Stimulated activated CD4-positive, alpha-beta T cell treated with anti-CD3 and anti-CD28 coated beads, Interleukin-1b, Interleukin-23, amount 100 ng/mL, for 24 hours (primary cell): ENCODE data around the gene EDEM2.
"Not testable (repeated sequence)": the region's sequence is repeated elsewhere in the genome, so short reads cannot be mapped to it uniquely, and the experiment has no call there.

Experiments used
- DNase-seq, 4 experiments: peaks; one replicate each; pipeline ENCODE4 v3.0.0-alpha.2; 2020; ENCODE audit warnings: low read depth in 4 of 4, low spot score in 1 of 4

EDEM2 gene

DNA sequence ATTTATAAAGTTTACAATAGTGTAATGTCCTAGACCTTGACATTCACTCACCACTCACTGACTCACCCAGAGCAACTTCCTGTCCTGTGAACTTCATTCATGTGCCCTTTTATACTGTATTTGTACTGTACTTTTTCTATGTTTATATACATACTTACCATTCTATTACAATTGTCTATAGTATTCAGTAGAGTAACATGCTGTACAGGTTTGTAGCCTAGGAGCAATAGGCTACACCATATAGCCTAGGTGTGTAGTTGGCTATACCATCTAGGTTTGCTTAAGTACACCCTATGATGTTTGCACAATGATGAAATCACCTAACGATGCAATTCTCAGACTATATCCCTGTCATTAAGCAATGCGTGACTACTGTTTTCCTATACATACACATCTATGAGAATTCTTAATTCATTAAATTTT is 17.5 kb downstream of the EDEM2 start:
- DNase-seq: no peak

DNA sequence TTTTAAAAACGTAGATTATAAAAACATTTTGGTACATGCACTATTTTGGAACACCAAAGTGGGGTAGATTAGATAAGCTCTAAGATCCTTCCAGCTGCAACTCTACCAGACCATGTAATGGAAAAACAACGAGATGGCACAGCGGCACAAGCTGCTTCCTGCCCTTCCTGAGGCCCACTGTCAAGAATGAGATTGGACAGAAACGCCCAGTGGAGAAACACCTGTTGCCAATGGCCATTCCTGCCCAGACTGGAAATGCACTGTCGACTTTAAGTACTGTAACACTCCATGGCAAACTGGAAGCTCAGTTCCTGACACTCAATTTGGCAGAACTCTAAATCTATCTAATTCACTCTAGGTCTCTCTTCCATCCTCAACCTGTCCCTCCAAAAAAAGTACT is 21.4 kb downstream of the EDEM2 start:
- DNase-seq: no peak

DNA sequence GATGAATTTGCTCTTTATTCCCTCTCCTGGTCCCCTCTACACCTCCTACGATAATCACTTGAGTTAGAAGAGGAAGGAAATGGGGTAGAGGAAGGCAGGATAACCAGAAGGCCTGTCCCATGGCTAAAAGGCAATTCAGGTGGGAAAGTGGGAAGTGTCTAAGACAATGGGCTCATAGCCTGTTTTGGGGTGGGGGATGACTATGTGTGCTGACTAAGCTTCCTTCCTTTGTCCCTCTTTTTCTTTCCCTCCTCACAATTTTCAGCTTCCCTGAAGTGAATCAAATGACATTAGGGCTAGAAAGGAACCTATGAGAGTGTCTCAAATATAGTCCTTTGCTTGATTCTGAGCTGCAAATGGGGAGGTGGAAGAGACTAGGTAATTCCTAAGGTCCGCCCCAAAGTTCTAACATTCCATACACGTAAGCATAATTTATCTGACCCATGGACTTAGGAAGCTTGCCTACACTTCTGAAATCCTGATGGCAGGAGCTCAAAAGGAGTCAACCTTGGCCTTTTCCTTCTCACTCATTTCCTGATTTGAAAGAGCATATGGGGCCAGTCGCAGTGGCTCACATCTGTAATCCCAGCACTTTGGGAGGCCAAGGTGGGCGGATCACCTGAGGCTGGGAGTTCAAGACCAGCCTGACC is 24.3 kb downstream of the EDEM2 start:
- no peak for DNase-seq

DNA sequence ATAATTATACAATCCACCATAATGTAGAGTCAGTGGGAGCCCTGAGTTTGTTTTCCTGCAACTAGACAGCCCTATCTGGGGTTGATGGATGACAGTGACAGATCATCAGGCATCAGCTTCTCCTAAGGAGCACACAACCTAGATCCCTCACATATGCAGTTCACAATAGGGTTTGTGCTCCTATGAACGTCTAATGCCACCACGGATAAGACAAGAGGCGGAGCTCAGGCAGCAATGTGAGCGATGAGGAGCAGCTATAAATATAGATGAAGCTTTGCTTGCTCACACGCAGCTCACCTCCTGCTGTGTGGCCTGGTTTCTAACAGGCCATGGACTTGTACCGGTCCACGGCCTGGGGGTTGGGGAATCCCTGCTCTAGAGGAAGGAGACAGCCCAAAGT is 25.9 kb downstream of the EDEM2 start:
- no peak for DNase-seq

DNA sequence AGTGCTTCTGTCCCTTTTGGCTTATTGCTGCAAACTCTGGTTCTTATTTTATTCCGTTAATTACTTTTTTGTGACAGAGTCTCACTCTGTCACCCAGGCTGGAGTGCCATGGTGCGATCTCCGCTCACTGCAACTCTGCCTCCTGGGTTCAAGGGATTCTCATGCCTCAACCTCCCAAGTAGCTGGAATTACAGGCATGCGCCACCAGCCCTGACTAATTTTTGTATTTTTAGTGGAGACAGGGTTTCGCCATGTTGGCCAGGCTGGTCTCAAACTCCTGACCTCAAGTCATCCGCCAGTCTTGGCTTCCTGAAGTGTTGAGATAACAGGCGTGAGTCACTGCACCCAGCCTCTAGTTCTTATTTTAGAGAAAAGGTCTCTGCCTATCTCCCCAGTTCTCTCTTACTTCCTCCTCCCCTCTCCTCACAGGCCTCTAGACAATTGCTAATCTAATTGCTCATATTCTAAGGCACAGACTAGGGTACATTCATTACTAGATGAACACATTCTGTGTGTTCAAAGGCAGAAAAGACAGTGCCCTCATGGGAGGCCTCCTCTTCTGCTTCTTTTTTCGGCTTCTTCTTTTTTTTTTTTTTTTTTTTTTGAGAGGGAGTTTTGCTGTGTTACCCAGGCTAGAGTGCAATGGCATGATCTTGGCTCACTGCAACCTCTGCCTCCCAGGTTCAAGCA is 27.0 kb downstream of the EDEM2 start:
- DNase-seq: no peak

DNA sequence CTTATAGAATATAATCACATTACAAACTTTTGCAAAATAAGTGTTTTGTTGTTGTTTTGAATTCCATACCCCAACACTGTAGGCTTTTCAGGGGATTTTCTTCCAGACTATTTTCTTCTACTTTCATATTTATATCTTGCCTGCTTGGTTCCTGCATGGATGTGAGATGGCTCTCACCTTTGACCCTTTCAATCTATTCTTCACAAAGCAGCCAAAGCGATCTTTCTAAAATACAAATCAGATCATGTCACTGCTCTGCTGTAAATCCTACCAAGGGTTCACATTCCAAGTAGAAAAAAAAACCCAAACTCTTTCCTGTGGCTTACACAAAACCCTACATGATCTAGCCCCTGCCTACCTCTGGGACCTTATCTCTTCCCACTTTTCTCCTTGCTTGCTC is 29.5 kb downstream of the EDEM2 start:
- no peak for DNase-seq

DNA sequence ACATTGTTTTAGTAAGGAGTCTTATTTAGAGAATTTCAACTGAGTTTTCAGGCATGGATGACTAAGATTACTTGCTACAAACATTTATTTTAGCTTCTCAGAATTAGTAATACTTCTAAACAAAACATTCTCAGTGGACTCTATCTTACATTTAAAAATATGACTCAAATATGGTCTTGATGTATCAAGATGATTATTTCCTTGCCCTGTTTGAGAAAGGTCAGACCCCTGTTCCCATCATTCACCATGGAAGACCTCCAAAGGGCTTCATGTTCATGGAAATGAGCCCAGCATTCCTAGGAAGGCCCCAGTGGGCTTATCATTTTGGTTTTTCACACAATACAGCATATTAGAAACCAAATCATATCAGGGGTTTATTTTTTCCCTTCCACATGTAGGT is 29.9 kb downstream of the EDEM2 start:
- DNase-seq: no peak

DNA sequence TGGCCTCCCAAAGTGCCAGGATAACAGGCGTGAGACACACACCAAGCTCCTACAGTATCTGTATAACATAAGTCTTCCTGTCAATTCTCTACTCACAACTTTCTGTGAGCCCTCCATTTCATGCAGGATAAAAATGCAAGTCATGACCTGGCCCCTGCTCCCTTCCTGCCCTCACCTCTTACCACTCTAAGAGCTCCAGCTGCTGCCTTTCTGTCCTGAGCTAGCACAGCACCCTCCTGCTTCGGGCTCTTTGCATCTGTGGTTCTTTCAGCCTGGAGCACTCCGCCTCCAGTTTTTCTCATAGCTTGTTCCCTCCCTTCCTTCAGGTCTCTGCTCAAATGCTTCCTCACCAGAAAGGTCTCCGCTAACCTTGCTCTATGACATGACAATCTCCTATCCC is 30.9 kb downstream of the EDEM2 start:
- DNase-seq: no peak

DNA sequence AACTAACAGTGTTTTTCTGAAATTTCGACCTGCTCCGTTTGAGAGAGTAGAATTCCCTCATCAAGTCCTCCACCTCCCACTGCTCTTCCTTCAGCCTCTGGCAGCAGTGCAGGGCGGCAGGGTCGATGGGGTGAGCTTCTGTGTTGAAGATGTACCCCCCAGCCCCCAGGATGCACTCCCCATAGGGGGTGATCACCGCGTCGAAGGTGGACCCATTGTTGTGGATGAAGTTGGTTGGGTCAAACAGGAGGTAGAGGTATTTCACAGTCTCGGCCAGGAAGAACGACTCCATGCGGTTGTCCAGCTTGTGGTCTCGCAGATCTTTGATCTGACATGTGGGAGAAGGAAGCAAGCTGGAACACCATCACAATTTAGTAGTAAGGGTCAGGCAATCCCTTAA is 31.5 kb downstream of the EDEM2 start:
- no peak for DNase-seq

DNA sequence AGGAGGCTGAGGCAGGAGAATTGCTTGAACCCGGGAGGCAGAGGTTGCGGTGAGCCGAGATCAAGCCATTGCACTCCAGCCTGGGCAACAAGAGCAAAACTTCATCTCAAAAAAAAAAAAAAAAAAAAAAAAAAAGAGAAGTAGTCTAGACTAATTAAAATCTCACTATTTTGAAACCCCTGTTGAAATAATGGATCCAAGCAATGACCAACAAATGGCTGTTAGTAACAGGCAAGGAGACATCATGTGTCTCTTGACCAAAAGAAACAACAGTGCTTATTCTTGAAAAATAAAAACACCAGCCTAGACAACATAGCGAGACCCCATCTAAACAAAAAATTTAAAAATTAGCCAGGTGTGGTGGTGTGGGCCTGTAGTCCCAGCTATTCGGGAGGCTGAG is 34.9 kb downstream of the EDEM2 start:
- DNase-seq: not testable (repeated sequence)

DNA sequence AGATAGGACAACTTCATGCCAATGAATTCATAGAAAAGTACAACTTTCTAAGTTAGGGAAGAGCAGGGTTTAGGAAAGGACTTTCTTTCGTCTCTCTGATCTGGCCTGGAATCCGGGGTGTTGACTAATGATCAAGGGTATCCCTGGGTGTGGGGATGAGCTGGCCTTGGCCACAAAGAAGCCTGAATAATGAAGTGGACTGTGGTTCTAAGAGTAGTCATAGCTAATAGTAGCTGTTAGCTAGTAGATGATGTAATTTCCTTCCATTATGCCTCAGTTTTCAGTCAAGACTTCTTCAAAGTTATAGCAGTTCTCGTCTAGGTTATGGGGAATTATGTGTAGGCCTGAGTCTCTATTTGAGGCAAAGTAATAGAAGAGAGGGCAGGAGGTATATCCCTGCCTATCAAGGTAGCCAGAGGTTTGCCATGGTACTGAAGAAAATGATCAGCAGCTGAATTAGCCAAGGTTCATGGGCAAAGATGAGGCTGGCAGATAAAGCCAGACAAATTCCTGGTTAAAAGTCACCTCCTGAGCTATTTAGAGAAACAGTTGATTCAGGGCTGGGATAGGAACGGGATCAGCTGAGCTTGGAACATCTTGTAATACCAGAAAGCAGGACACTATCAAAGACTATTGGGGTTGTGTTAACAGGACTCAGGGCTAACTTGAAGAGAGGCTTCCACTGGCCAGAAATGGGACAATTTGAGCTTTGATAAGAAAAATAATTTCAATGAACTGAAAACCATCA is 35.8 kb downstream of the EDEM2 start:
- no peak for DNase-seq

DNA sequence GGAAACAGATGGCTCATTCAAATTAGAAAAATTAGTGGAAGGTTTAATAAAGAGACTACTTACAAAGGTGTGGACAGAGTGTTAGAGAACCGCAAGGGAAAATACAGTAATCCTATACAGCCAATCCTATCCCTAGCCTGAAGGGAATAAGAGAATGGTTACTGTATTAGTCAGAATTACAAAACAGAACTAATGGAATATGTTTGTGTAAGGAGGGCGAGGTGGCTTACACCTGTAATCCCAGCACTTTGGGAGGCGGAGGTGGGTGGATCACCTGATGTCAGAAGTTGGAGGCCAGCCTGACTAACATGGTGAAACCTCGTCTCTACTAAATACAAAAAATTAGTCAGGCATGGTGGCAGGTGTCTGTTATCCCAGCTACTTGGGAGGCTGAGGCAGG is 38.2 kb downstream of the EDEM2 start:
- DNase-seq: no peak

DNA sequence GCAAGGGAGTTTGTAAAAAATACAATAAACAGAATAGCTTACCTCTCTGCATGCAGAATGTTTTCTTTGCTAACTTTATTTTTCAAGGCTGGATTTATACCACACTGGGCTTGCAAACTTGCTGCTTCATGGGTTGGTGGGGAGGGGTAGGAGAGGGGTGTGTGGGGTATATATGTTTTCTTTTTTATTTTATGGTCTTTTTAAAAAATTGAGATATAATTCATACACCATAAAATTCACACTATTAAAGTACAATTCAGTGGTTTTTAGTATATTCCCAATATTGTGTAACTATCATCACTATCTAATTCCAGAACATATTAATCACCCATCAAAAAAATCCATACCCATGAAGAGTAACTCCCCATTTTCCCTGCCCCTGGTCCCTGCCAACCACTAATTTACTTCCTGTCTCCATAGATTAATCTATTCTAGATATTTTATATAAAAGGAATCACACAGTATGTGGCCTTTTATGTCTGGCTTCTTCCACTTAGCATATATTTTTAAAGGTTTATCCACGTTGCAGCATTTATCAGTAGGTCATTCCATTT is 40.2 kb downstream of the EDEM2 start:
- DNase-seq: no peak

DNA sequence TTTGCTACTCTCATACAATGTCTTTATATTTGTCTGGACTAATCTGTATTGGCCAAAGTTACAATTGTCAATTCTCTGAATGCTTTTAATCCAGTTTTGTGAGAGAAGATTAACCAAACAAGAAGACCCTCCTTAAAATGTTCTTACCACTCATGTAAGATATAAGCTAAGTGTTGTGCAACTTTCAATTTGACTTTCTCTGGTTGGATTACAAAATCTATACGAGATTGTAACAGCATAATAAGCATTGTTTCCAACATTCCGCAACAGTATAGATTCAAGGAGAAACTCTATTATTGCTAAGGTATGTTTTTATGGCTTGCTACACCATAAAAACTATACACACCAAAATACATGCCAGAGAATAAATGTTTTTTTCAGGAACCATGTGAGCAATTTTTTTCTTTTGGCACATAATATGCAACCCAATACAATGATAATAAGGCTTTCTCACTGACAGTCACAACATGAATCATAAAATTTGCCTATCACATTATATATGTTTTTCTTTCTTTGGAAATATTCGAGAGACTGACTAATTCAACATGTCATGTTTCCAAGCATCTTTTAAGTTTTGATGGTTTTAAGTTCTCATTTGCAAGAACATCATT is 42.3 kb downstream of the EDEM2 start:
- no peak for DNase-seq

DNA sequence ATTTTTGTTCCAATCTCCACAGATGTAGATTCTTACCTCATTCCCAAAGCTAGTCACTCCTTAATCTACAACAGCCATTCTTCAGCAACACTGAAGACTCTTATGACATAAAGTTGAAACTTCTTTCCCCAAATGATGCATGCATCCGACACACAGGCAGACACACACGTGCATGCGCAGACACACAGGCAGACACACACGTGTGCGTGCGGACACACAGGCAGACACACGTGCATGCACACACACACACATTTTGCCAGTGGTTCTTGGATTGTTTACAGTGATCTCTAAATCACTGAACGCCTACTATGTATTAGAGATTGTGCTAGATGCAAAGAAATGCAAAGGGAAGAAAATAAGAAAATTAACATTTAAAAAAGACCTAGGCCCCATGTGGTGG is 45.5 kb downstream of the EDEM2 start:
- no peak for DNase-seq

DNA sequence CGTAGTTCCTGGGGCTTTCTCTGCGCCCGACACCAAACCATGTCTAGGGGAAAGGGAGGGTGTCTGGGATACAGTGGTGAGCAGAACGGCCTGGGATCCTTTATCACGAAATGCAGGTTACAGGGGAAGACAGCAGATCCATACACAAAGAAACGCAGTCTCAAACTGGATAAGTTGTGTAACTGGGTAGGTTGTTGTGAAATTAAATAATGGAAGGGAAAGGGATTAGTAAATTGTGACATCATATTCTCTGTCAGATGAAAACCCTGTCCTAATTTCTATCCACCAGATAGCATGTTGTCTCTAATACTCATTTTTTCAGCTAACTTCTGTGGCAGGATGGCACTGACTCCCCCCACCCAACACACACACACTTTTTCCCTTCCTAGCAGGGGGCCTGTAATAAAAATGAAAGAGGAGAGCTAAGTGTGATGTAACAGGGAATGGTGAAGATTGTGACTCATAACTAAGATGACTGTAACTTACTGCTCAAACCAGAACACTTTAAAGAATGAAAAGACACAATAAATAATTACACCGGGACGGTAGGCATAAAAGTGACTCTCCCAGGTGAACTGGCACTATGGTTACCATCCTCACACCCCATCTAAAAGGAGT is 53.8 kb downstream of the EDEM2 start:
- peak in 1 of 4 experiments; percentile 47 for DNase-seq

DNA sequence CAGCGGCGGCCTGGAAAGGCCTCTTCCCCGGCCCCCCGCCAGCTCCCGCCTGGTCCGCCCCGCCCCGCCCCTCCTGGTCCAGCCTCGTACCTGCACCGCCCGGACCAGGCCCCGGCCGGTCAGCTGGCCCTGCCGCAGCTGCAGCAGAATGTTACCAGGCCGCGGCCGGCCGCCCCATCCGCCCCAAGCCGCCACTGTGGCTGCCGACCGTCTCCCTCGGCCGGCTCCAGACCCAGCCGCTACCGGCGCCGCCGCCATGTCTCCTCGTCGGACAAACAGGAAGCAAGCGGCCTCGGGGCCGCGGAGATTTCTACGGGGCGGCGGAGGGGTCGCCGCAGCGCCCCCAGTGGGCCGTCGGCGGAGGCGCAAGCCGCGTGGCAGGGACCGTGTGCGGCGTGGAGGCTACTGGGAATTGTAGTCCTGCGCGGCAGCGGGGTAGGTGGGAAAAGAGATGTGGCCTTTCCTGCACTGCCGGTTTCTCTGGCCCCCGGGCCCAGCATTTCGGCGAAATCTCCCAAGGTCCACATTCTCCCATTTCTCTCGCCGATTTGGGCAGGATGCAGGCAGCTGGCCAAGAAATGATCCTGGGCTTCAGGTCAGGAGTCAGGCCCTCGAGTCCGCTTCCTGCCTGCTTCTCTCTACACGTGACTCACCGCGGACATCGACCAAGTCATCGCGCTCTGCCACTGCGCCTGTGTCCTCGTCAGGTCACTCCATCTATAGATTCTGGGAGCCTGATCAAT is 54.4 kb downstream of the EDEM2 start, which contains the start of gene TRPC4AP:
TRPC4AP (minus strand) TSS at position 284 of the 743 bp plus-strand sequence; CDS start at position 258, 26 bp downstream.
- peak; percentile 65 to 79 (median 77) for DNase-seq

DNA sequence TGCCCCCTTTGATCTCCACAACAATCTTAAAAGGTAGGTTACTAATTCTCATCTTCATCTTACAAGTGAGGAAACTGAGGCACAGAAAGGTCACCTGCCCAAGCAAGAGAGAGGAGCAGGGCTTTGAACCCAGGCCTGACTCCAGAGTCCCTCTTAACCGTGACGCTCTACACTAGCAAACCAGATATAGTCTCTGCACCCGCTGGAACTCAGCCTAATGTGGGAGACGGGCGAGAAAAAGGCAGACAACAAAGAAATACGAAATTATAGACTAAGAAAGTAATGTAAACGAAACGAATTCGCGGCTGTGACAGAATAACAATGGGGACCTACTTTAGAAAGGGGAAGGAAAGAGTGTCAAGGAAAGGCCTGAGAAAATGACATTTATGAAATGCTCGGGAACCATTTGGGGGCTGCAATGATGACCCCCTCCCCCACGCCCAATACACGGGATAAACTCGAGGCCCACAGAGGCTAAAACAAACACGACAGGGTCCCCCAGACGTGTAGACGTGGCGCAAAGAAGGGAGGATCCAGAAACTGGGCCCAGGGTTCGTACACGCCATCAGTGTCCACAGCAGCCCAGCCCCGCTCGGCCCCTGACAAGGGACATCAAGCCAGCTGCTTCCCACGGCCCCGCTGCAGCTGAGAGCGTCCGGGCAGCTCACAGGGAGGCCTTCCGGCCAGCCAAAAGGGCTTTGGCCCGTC is 55.2 kb downstream of the EDEM2 start:
- no peak for DNase-seq

DNA sequence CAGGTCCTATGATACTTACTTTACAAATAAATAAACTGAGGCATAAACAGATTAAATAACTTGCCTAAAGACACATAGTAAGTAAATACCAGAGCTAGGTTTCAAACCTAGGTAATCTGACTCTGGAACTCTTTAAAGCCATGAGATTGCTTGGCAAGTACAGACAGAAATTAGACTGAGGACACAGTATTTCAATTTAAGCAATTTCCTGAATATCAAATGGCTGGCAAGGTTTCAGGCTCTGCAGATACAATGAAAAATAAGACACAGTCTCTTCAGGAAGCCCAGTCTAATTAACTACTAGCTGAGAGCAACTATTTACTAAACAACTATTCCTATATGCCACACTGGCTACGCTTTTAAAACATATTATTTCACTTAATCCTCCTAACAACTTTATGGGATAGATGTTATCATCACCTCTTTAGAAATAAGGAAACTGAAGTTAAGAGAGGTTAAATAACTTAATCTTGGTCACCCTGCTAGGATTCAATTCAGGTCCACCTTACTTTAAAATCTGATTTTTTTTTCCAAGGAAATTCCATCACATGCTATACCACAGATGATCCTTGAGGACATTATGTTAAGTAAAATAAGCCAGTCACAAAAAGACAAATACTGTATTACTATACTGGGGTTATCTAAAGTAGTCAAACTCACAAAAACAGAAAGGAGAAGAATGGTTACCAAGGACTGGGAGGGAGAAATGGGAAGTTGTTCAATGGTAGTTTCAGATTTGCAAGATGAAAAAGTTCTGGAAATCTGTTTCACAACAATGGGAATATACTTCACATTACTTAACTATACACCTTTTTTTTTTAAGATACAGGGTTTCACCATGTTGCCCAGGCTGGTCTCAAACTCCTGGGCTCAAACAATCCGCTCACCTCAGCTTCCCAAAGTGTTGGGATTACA is 58.6 kb downstream of the EDEM2 start:
- DNase-seq: no peak
